ENCODE measurements around the gene MYO18A.

DNA sequence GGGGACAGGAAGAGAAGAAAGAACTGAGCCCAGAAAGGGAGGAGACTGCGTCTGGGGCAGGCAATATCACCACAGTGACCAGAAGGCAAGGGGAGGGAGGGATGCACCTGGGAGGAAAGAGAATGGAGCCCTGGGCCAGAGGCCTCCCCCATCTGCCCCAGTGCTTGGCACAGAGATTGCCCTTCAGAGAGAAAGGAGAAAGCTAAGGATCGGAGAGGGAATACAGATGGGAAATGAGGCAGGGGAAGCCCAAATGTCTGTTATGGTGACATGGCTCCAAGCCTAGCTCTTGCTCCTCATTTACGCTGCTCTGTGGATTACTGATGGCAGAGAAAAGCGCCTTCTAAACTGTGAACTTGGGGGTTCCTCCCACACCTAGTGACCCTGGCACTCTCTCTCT lies 90.1 kb downstream of the MYO18A start:
- TF ChIP-seq, protein P1, sequence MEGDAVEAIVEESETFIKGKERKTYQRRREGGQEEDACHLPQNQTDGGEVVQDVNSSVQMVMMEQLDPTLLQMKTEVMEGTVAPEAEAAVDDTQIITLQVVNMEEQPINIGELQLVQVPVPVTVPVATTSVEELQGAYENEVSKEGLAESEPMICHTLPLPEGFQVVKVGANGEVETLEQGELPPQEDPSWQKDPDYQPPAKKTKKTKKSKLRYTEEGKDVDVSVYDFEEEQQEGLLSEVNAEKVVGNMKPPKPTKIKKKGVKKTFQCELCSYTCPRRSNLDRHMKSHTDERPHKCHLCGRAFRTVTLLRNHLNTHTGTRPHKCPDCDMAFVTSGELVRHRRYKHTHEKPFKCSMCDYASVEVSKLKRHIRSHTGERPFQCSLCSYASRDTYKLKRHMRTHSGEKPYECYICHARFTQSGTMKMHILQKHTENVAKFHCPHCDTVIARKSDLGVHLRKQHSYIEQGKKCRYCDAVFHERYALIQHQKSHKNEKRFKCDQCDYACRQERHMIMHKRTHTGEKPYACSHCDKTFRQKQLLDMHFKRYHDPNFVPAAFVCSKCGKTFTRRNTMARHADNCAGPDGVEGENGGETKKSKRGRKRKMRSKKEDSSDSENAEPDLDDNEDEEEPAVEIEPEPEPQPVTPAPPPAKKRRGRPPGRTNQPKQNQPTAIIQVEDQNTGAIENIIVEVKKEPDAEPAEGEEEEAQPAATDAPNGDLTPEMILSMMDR (IDR thresholded peaks at IDR 0.05 in 2 of 3, conservative IDR thresholded peaks at IDR 0.05 in 1 of 3; ENCODE audit: control insufficient read depth in 2 of 3, extremely low read depth in 1 of 3, insufficient read depth in 1 of 3, low read depth in 3 of 3, low read length in 3 of 3) = no peak
- TF ChIP-seq MXI1 (IDR thresholded peaks at IDR 0.05; ENCODE audit: low read depth, low read length) = no peak
- no peak for TF ChIP-seq SREBF2 (IDR thresholded peaks at IDR 0.05; ENCODE audit: low read length)
- TF ChIP-seq YY1 (IDR thresholded peaks at IDR 0.05; ENCODE audit: low read depth, low read length) = no peak
- no peak for TF ChIP-seq BHLHE40 (IDR thresholded peaks at IDR 0.05; ENCODE audit: borderline replicate concordance in 1 of 2, low read depth in 2 of 2, low read length in 1 of 2)
- TF ChIP-seq SIX5 (IDR thresholded peaks at IDR 0.05; ENCODE audit: low read depth, low read length, severe bottlenecking) = no peak
- no peak for TF ChIP-seq SRF (IDR thresholded peaks at IDR 0.05; ENCODE audit: low read depth in 2 of 2, low read length in 2 of 2)

Measured in GM12878 (cell line).